ENCODE results near the gene EVI5.

EVI5 gene

DNA sequence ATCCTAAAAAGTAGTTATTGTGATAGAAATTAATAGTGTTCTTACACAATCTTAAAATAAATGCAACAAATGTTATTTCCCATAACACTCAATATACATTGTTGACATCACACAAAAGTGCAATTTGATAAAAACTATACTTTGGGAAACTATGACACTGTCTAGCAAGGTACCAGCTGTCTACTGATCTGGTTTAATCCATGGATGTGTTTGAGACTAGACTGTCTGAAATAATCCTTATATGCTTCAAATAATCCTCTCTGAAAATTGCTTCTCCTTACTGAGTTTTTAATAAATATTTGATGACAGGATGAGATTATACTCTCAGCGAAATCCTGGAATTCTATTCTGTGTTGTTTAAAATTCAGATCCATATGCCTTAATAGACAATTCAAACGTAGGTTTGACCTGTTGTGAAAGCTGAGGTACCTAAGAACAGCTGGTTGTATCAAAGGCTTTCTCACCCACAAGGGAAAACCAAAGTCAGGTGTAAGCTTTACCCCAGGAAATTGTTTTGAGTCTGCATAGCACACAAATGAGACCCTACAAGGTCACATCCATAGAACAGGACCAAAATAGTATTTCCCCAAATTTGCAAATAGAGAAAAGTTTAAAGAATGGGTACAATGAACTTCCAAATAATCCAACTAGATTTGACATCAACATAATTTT lies 289.4 kb downstream of the EVI5 start:
- TF ChIP-seq, protein P1, sequence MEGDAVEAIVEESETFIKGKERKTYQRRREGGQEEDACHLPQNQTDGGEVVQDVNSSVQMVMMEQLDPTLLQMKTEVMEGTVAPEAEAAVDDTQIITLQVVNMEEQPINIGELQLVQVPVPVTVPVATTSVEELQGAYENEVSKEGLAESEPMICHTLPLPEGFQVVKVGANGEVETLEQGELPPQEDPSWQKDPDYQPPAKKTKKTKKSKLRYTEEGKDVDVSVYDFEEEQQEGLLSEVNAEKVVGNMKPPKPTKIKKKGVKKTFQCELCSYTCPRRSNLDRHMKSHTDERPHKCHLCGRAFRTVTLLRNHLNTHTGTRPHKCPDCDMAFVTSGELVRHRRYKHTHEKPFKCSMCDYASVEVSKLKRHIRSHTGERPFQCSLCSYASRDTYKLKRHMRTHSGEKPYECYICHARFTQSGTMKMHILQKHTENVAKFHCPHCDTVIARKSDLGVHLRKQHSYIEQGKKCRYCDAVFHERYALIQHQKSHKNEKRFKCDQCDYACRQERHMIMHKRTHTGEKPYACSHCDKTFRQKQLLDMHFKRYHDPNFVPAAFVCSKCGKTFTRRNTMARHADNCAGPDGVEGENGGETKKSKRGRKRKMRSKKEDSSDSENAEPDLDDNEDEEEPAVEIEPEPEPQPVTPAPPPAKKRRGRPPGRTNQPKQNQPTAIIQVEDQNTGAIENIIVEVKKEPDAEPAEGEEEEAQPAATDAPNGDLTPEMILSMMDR (IDR thresholded peaks at IDR 0.05; ENCODE audit: low read depth, low read length) = no peak
- no peak overlapping the region for H3K4me3 ChIP-seq (ENCODE audit: low read depth, low read length)

DNA sequence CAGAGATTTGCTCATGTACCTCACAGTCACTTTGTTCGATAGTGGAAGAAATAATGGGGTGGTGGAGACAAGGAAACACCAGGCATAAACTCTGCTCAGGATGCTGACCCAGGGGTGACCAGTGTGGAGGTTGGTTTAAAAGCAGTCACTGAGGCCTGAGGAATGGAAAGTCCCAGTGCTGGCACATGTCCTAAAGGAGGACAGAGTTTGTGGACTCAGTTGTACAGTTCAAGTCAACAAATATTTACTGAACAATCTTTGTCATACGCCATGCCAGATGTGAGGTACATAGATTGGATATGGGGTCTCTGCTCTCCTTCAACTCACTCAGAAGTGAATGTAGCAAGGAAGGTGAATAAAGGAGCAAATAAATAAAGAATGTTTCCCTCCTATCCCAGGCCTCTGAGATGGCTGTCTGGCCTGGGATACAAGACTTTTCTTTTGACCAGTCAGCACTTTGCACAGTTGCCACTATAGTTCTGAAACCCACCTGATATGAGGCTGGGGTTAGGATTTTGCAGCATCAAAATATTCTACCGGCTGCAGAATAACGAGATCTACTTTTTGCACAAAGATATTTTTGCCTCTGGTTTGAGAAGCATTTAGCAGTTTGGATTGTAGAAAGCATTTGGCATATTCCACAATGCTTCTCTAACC lies 290.3 kb downstream of the EVI5 start:
- TF ChIP-seq, protein P1 (IDR thresholded peaks at IDR 0.05; ENCODE audit: low read depth, low read length) = no peak
- H3K4me3 ChIP-seq (ENCODE audit: low read depth, low read length) = no peak overlapping the region

DNA sequence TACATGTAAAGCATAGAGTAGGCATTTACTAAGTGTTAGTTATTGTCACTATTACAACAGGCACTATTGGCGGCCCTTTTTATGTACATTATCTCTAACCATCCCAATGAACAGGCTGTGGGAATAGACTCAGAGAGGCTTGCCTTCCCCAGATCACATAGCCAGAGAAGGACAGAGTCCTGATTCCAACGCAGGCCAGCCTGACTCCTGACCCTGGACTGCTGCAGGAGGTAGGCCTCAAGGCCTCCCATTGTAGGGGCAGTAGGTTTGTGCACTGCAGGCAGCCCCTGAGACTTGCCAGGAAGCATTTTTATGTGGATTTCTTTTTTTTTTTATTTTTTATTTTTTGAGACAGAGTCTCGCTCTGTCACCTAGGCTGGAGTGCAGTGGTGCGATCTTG lies 291.8 kb downstream of the EVI5 start:
- no peak overlapping the region for H3K4me3 ChIP-seq (ENCODE audit: low read depth, low read length)
- TF ChIP-seq, protein P1 (IDR thresholded peaks at IDR 0.05; ENCODE audit: low read depth, low read length) = no peak

DNA sequence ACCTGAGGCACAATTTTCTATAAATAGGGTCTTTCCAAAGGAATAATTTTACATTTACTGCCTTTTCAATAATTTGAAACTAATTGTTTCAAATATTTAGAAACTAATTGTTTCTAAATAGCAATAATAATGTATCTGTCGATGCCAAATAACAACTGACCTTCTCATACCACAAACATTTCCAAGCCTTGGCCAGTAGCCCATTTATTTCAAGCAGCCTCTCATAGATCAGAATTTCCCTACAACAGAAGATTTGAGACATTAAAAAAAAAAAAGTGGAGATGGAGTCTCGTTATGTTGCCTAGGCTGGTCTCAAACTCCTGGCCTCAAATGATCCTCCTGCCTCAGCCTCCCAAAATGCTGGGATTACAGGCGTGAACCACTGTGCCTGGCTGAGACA lies 296.1 kb downstream of the EVI5 start:
- H3K4me3 ChIP-seq (ENCODE audit: low read depth, low read length) = no peak overlapping the region
- TF ChIP-seq, protein P1 (IDR thresholded peaks at IDR 0.05; ENCODE audit: low read depth, low read length) = no peak

DNA sequence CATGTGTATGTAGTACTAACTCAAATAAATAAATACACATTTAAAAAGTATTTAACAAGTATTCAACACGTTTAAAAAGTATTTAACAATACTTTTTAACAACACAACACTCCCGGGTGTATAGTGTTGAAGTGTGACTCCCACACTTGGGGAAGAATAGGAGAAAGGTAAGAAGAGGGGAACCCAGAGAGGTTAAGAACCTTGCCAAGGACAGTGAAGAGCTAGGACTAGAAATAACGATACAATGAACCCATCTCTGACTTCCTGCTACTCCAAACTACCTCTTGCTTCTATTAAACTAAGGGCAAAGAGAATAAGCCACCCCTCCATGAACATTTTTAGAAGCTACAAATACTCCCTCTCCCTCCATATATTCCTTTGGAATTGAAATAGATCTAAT lies 296.5 kb downstream of the EVI5 start:
- no peak overlapping the region for H3K4me3 ChIP-seq (ENCODE audit: low read depth, low read length)
- TF ChIP-seq, protein P1 (IDR thresholded peaks at IDR 0.05; ENCODE audit: low read depth, low read length) = no peak

DNA sequence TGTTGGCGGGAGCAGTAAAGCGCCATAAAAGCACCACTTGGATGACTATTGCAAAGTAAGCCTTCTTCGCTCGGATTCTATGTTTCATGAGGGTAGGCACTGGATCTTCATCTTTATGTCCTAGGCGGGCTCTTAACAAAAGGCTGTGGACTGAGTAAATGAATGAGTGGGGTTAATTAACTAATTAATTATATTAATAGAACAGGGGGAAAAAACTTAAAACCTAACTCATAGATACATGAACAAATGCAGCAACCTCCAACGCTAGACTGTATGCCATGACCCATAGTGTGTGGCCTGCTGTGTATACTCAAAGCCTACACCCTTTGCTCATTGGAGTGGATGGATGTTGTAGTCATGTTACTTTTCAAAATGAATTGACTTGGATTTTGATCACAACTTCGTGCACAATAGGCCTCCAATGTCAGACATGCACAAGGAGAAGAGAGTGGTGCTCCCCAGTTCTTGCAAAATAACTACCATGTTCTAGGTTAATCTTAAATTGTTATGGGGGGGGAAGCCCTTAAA lies 297.8 kb downstream of the EVI5 start:
- no peak overlapping the region; the same call in 1 of the 2 replicates for H3K4me3 ChIP-seq (ENCODE audit: low read depth, low read length)
- TF ChIP-seq, protein P1 (IDR thresholded peaks at IDR 0.05; ENCODE audit: low read depth, low read length) = no peak
